Measurements from ENCODE around the gene NARF. TPM values are rescaled to one million over a fixed set of nuclear protein-coding genes. Genes with fewer than 3 reads are reported as not detected.

Gene NARF
- total RNA-seq, 2 experiments from 2014 or later, result 63.9 to 65.4 TPM

- Mint-ChIP-seq H3K4me1 (ENCODE audit: low read depth) (no peaks in the 10 kb centered on the region), H3K36me3 (ENCODE audit: low read depth) (peaks cover 11% of the 10 kb centered on the region), H3K9me3 (no peaks in the 10 kb centered on the region), H3K4me3 (no peak overlapping the region), H3K27me3 (no peaks in the 10 kb centered on the region), H3K27ac (no peak overlapping the region)
- intact Hi-C loops (cut with micrococcal nuclease), result no loop called here
- no peak for ATAC-seq
- DNase-seq, result no peak
- CTCF ChIA-PET, result no interaction called here
- POLR2A ChIA-PET, result interaction anchor here (1.5 to 2.7 kb wide), 3 partner anchors 9 to 17 kb away, joined by 5 to 12 read pairs (median 5); no protein-coding TSS in a partner anchor
- TF ChIP-seq CTCF (IDR thresholded peaks at IDR 0.05), result no peak
These were observed 18.6 kb upstream of the NARF start for GRCh38 chr17:82439829-82440365.

- ChIA-PET CTCF (no interaction called here), POLR2A (interaction anchor here (1.5 to 2.7 kb wide), 2 partner anchors 9 to 11 kb away, joined by 5 to 12 read pairs; no protein-coding TSS in a partner anchor)
- no peak overlapping the region for H3K4me3 Mint-ChIP-seq
- H3K27me3 Mint-ChIP-seq, result no peaks in the 10 kb centered on the region
- ATAC-seq (no peak), DNase-seq (no peak)
- intact Hi-C loops (cut with micrococcal nuclease), result no loop called here
- no peak for TF ChIP-seq CTCF (IDR thresholded peaks at IDR 0.05)
- no peak overlapping the region for H3K27ac Mint-ChIP-seq
- H3K9me3 Mint-ChIP-seq, result no peaks in the 10 kb centered on the region
- H3K36me3 Mint-ChIP-seq (ENCODE audit: low read depth), result peaks cover 11% of the 10 kb centered on the region
- no peaks in the 10 kb centered on the region for H3K4me1 Mint-ChIP-seq (ENCODE audit: low read depth)
These were observed 18.0 kb upstream of the NARF start for GRCh38 chr17:82440469-82440981.

- no peak for TF ChIP-seq CTCF (IDR thresholded peaks at IDR 0.05)
- CTCF ChIA-PET, result no interaction called here
- H3K27ac Mint-ChIP-seq, result no peak overlapping the region
- no peak overlapping the region for H3K4me3 Mint-ChIP-seq
- intact Hi-C loops (cut with micrococcal nuclease), result no loop called here
- ATAC-seq (no peak), DNase-seq (no peak)
- peaks cover 4% of the 10 kb centered on the region for H3K4me1 Mint-ChIP-seq (ENCODE audit: low read depth)
- H3K36me3 Mint-ChIP-seq (ENCODE audit: low read depth), result peaks cover 15% of the 10 kb centered on the region
- POLR2A ChIA-PET, result interaction anchor here (1.4 to 1.5 kb wide), 2 partner anchors 10 to 17 kb away, joined by 4 to 5 read pairs; partner anchors contain the start of gene NARF
- H3K27me3 Mint-ChIP-seq, result no peaks in the 10 kb centered on the region
- no peaks in the 10 kb centered on the region for H3K9me3 Mint-ChIP-seq
These were observed 17.4 kb upstream of the NARF start for GRCh38 chr17:82440991-82441627.

GRCh38 chr17:82441691-82442487 is 16.7 kb upstream of the NARF start:
- intact Hi-C loops (cut with micrococcal nuclease), result no loop called here
- no peaks in the 10 kb centered on the region for H3K9me3 Mint-ChIP-seq
- H3K4me1 Mint-ChIP-seq (ENCODE audit: low read depth), result peaks cover 8% of the 10 kb centered on the region
- no peak for DNase-seq
- no peak overlapping the region for H3K27ac Mint-ChIP-seq
- ChIA-PET CTCF (interaction anchor here (1.3 kb wide), 1 partner anchor 17 kb away, joined by 6 read pairs; no protein-coding TSS in a partner anchor), POLR2A (interaction anchor here (1.2 to 1.4 kb wide), 3 partner anchors 16 to 103 kb away, joined by 3 to 4 read pairs (median 4); partner anchors contain the start of gene NARF)
- no peak for TF ChIP-seq CTCF (IDR thresholded peaks at IDR 0.05)
- H3K27me3 Mint-ChIP-seq, result no peaks in the 10 kb centered on the region
- H3K4me3 Mint-ChIP-seq, result no peak overlapping the region
- H3K36me3 Mint-ChIP-seq (ENCODE audit: low read depth), result peaks cover 22% of the 10 kb centered on the region
- ATAC-seq, result no peak

Measured in activated CD8-positive, alpha-beta T cell treated with anti-CD3 and anti-CD28 coated beads for 36 hours (primary cell).